Ascending aorta (tissue), 2 donors: ENCODE measurements around the gene RUSC1. TPM values are rescaled to one million over a fixed set of nuclear protein-coding genes. Genes with fewer than 3 reads are reported as not detected.

Source experiments
- DNase-seq, 2 donors: peaks; one replicate each; pipeline ENCODE4 v3.0.0-alpha.2; 2019; ENCODE audit warnings: low spot score in 2 of 2
- H3K27ac ChIP-seq, 2 donors: fragments of 200-600 bp; sonication (generic); one replicate each; pipeline ENCODE4 v1.5.1; 2016 to 2017; ENCODE audit warnings: mild to moderate bottlenecking in 1 of 2
- H3K27me3 ChIP-seq: fragments of 200-600 bp; sonication (generic); one replicate; pipeline ENCODE4 v1.5.1; 2017
- H3K36me3 ChIP-seq, 2 donors: fragments of 200-600 bp; sonication (generic); one replicate each; pipeline ENCODE4 v1.5.1; 2016
- H3K4me1 ChIP-seq, 2 donors: fragments of 200-600 bp; sonication (generic); one replicate each; pipeline ENCODE4 v1.5.1; 2016 to 2017; ENCODE audit warnings: mild to moderate bottlenecking in 1 of 2
- H3K4me3 ChIP-seq, 2 donors: fragments of 200-600 bp; sonication (generic); one replicate each; pipeline ENCODE4 v1.5.1; 2016 to 2017; ENCODE audit warnings: mild to moderate bottlenecking in 1 of 2
- H3K9me3 ChIP-seq, 2 donors: fragments of 200-600 bp; sonication (generic); one replicate each; pipeline ENCODE4 v1.5.1; 2016
- intact Hi-C: fragments of 100-400 bp; cut with DNase I; formaldehyde crosslinking; loops from one replicate; pipeline ENCODE4 v1.15.1; 2023
- total RNA-seq: library from RNA; depleted of rRNA; stranded (reverse); fragments of >200 nt; gene quantifications from one replicate; pipeline ENCODE4 v1.1.0, GENCODE V29; 2016
- TF ChIP-seq, protein P1 (sequence below), 3 experiments: fragments of 200-600 bp in 2 of 3; fragments of 450-650 bp in 1 of 3; sonication (generic) in 2 of 3; IDR thresholded peaks; one replicate each; pipeline ENCODE4 v1.5.1; 2016 to 2019; ENCODE audit warnings: antibody characterized with exemption in 3 of 3, mild to moderate bottlenecking in 1 of 3, moderate library complexity in 1 of 3

RUSC1 gene
- total RNA-seq, 1 donor from 2014 or later = 18.4 TPM

DNA sequence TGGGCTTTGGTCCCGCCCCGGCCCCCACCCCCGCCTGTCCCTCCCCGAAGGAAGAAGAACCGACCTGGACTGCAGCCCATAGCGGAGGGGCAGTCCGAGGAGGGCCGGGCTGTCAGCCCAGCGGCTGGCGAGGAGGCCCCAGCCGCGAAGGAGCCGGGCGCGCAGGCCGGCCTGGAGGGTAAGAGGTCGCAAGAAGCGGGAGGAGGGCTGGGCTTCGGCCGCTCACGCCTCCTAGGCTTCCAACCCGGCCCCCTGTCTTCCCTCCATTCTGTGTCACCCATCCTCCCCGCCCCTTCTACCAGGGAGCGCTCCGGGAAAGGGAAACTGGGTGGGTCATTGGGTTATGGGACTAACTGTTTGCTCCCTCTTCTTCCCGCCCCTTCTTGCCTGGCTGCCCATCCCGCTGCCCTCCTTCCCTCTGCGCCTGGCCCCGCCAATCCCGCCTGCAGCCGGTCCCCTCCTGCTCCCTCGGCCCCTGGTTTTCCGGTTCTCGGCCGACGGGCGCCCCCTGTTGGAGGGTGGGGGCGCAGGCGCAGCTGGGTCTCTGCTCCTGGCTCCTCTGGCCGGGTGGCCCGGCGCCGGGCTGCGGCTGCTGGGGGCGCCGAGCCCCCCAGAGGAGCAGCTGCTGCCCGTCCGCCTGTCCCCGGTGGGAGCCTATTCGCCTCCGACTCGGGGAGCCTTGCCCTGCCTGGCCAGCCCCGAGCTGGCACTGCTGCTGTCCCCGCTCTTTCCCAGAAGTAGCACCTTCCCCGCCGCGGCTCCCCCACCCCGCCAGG, 2.4 kb downstream of the RUSC1 start:
- intact Hi-C loops = loop anchor here (1.0 to 5.0 kb wide), 6 partner anchors 46 to 240 kb away; partner anchors contain the start of genes ASH1L, HCN3, MTX1 and SLC50A1
- Histone ChIP-seq H3K27ac (peak overlapping the region; percentile 96 to 97), H3K4me1 (peaks cover 9 to 22% of the 10 kb centered on the region in 2 donors)

DNA sequence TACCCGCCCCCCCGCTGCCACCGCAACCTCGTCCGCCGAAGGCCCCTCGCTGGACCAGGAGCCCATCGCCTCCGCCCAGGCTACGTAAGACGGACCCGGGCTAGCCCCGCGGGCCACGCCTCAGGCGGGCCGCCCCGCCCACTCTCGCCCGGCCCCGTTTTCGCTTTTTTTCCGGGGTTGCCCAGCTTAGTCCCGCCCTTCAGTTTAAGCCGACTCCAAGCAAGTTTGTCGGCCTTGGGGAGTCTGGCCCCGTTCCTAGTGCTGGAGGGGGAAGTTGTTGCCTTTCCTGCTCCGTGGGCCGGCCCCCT, 3.0 kb downstream of the RUSC1 start:
- Histone ChIP-seq H3K4me1 (peaks cover 9 to 22% of the 10 kb centered on the region in 2 donors), H3K36me3 (peaks cover 19 to 20% of the 10 kb centered on the region in 2 donors), H3K4me3 (peak overlapping the region; percentile 74 to 89), H3K27ac (peak overlapping the region; percentile 96 to 97), H3K27me3 (no peaks in the 10 kb centered on the region), H3K9me3 (no peaks in the 10 kb centered on the region)
- TF ChIP-seq, protein P1, sequence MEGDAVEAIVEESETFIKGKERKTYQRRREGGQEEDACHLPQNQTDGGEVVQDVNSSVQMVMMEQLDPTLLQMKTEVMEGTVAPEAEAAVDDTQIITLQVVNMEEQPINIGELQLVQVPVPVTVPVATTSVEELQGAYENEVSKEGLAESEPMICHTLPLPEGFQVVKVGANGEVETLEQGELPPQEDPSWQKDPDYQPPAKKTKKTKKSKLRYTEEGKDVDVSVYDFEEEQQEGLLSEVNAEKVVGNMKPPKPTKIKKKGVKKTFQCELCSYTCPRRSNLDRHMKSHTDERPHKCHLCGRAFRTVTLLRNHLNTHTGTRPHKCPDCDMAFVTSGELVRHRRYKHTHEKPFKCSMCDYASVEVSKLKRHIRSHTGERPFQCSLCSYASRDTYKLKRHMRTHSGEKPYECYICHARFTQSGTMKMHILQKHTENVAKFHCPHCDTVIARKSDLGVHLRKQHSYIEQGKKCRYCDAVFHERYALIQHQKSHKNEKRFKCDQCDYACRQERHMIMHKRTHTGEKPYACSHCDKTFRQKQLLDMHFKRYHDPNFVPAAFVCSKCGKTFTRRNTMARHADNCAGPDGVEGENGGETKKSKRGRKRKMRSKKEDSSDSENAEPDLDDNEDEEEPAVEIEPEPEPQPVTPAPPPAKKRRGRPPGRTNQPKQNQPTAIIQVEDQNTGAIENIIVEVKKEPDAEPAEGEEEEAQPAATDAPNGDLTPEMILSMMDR (IDR thresholded peaks at IDR 0.05) = no peak
- DNase-seq = peak; percentile 51 to 93
- intact Hi-C loops = loop anchor here (1.0 to 5.0 kb wide), 9 partner anchors 15 to 287 kb away; partner anchors contain the start of genes ASH1L, ENTREP3, FDPS and HCN3

More for the DNA sequence above, 2.4 kb downstream of the RUSC1 start:
- Histone ChIP-seq H3K27me3 (no peaks in the 10 kb centered on the region), H3K9me3 (no peaks in the 10 kb centered on the region), H3K4me3 (peak overlapping the region; percentile 74 to 89), H3K36me3 (peaks cover 16 to 20% of the 10 kb centered on the region in 2 donors)
- DNase-seq = peak; percentile 86 to 97
- TF ChIP-seq, protein P1 (IDR thresholded peaks at IDR 0.05) = peak; percentile 96 to 98 (median 97)

DNA sequence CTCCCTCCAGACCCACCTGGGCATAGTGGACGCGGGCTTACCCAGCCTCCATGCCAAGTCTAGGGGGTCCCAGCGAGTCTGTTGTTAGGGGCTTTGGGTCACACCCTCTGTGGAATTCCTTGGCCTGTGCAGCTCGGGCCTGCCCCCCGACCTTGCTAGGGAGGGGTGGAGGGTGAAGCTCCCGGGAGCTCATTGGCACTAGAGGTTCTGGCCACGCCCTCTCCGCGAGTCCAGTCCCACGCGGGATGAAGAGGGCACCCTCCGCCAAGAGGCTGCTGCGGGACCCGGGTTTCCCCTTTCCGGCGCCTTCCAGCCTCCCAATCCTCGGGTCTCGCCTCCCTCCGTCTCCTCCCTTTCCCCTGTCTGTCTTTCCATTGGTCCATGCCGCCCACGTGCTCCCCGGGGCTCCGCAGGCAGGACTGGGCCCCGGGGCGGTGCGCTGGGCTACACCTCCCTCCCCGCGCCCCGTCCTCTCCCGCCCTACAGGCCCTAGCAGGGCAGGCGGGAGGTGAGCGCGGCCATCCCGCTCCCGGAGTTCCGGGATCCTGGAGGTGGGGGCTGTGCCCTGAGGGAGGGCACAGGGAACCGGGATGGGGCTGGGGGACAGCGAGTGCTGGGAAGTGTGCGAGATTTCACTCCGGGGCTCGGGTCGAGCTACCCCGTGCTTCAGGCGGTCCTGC, 3.5 kb downstream of the RUSC1 start:
- Histone ChIP-seq H3K27me3 (no peaks in the 10 kb centered on the region), H3K9me3 (no peaks in the 10 kb centered on the region), H3K4me3 (peak overlapping the region; percentile 74 to 89), H3K36me3 (peaks cover 19 to 22% of the 10 kb centered on the region in 2 donors), H3K4me1 (peaks cover 9 to 22% of the 10 kb centered on the region in 2 donors), H3K27ac (peak overlapping the region; percentile 96 to 97)
- DNase-seq = peak; percentile 88 to 97
- intact Hi-C loops = loop anchor here (1.0 to 5.0 kb wide), 4 partner anchors 16 to 286 kb away; partner anchors contain the start of genes ENTREP3, FDPS and MSTO1
- TF ChIP-seq, protein P1 (IDR thresholded peaks at IDR 0.05) = no peak

DNA sequence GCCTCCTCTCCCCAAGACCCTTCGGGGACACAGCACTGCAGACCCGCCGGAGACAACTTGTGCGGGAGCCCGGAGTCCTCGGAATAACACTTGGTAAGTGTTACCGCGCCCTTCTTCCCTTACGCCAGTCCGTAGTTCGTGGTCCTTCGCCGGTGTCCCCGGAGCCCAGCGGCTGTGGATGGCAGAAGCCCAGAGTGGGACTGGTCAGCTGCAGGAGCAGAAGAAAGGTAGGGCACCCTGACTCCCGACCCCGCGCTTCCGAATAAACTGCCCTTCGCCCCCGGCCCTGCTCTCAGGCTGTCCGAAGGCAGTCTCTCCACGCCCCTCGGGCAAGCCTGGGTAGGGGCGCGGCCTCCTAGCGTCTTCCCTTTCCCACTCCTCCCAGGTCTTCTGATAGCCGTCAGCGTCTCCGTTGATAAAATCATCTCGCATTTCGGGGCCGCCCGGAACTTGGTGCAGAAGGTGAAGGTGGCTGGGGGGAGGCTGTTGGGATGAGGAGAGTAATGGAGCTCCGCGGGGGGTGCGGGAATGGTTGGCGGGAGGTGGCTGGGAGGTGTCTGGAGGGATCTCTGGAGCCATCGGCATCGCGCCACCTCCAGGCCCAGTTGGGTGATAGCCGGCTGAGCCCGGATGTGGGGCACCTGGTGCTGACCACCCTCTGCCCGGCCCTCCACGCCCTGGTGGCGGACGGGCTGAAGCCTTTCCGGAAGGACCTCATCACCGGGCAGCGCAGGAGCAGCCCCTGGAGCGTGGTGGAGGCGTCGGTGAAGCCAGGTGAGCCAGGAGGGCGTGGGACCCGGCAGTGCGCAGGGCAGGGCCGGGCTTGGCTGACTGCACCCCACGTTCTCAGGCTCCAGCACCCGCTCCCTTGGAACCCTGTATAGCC, 4.3 kb downstream of the RUSC1 start:
- no peaks in the 10 kb centered on the region for H3K27me3 ChIP-seq
- H3K4me1 ChIP-seq = peaks cover 9 to 22% of the 10 kb centered on the region in 2 donors
- peak overlapping the region; percentile 96 to 97 for H3K27ac ChIP-seq
- no peaks in the 10 kb centered on the region for H3K9me3 ChIP-seq
- H3K4me3 ChIP-seq = peak overlapping the region; percentile 74 to 89
- peak in 1 of 2 donors; percentile 72 for DNase-seq
- TF ChIP-seq, protein P1 (IDR thresholded peaks at IDR 0.05) = peak in 2 of 3 experiments; percentile 31 to 33
- H3K36me3 ChIP-seq = peaks cover 25 to 29% of the 10 kb centered on the region in 2 donors
- intact Hi-C loops = loop anchor here (1.0 to 5.0 kb wide), 4 partner anchors 17 to 285 kb away; partner anchors contain the start of genes ENTREP3, FDPS and MSTO1

DNA sequence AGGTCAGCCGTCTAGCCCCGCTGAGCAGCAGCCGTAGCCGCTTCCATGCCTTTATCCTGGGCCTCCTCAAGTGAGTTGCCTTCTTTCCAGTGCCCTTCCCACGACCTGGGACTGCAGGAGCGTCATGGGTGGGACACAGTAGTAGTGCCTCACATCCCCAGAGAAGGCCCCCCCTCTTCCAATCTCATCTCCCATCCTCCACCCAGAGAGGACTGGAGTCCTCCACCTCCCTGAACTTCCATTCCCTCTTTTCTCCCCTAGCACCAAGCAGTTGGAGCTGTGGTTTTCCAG, 4.9 kb downstream of the RUSC1 start:
- intact Hi-C loops = no loop called here
- H3K27ac ChIP-seq = peak overlapping the region; percentile 96 to 97
- TF ChIP-seq, protein P1 (IDR thresholded peaks at IDR 0.05) = no peak
- H3K4me3 ChIP-seq = peak overlapping the region; percentile 74 to 89
- H3K36me3 ChIP-seq = peaks cover 31 to 34% of the 10 kb centered on the region in 2 donors
- no peaks in the 10 kb centered on the region for H3K9me3 ChIP-seq
- peaks cover 9 to 17% of the 10 kb centered on the region in 2 donors for H3K4me1 ChIP-seq
- no peaks in the 10 kb centered on the region for H3K27me3 ChIP-seq
- no peak for DNase-seq
